Dedifferentiated amniotic fluid mesenchymal stem cell (primary cell): ENCODE results near the gene NOD2.
A peak's percentile ranks its signal among the peaks of the same experiment; 100 is the strongest.

ENCODE experiments used
- DNase-seq: peaks from one replicate; pipeline ENCODE4 v3.0.0-alpha.2; 2016; ENCODE audit errors: extremely low spot score

NOD2 gene

GRCh38 chr16:50692999-50693781, at the start of gene NOD2:
Gene NOD2, plus strand, starts transcription at chr16:50693606. Its CDS starts 5,890 bp downstream, at chr16:50699496.
- DNase-seq = no peak

- no peak for DNase-seq
Measured at GRCh38 chr16:50644245-50644644, 49.2 kb upstream of the NOD2 start.

- no peak for DNase-seq
Measured at GRCh38 chr16:50644729-50645128, 48.7 kb upstream of the NOD2 start.

- no peak for DNase-seq
Measured at GRCh38 chr16:50645563-50646220, 47.7 kb upstream of the NOD2 start.

GRCh38 chr16:50646345-50646744, 47.1 kb upstream of the NOD2 start:
- no peak for DNase-seq

- no peak for DNase-seq
Measured at GRCh38 chr16:50651835-50652438, 41.5 kb upstream of the NOD2 start.

GRCh38 chr16:50652836-50653425, 40.5 kb upstream of the NOD2 start:
- DNase-seq = no peak

- no peak for DNase-seq
Measured at GRCh38 chr16:50653633-50654519, 39.5 kb upstream of the NOD2 start.

- no peak for DNase-seq
Measured at GRCh38 chr16:50655558-50656055, 37.8 kb upstream of the NOD2 start.

GRCh38 chr16:50657241-50657640, 36.2 kb upstream of the NOD2 start:
- DNase-seq = no peak

GRCh38 chr16:50659806-50660205, 33.6 kb upstream of the NOD2 start:
- DNase-seq = no peak

- no peak for DNase-seq
Measured at GRCh38 chr16:50662306-50662940, 31.0 kb upstream of the NOD2 start.

- DNase-seq = no peak
Measured at GRCh38 chr16:50664270-50664669, 29.1 kb upstream of the NOD2 start.

- peak; percentile 73 for DNase-seq
Measured at GRCh38 chr16:50665128-50665878, 28.1 kb upstream of the NOD2 start.

- DNase-seq = no peak
Measured at GRCh38 chr16:50666658-50667496, 26.5 kb upstream of the NOD2 start.

- no peak for DNase-seq
Measured at GRCh38 chr16:50667497-50668367, 25.7 kb upstream of the NOD2 start.

GRCh38 chr16:50668368-50669008, 24.9 kb upstream of the NOD2 start:
- no peak for DNase-seq

GRCh38 chr16:50669741-50670140, 23.7 kb upstream of the NOD2 start:
- DNase-seq = no peak
